ENCODE measurements around the gene LPP.

GRCh38 chr3:188253800-188254452 is 100.0 kb downstream of the LPP start:
- no peak for TF ChIP-seq CTCF (IDR thresholded peaks at IDR 0.05; ENCODE audit: low read depth, low read length, poor library complexity, severe bottlenecking)
- no peak for TF ChIP-seq EZH2phosphoT487 (IDR thresholded peaks at IDR 0.05; ENCODE audit: borderline replicate concordance, low read length)
